ENCODE data around the gene SKIC8.
A peak's percentile ranks its signal among the peaks of the same experiment; 100 is the strongest.

The SKIC8 gene

DNA sequence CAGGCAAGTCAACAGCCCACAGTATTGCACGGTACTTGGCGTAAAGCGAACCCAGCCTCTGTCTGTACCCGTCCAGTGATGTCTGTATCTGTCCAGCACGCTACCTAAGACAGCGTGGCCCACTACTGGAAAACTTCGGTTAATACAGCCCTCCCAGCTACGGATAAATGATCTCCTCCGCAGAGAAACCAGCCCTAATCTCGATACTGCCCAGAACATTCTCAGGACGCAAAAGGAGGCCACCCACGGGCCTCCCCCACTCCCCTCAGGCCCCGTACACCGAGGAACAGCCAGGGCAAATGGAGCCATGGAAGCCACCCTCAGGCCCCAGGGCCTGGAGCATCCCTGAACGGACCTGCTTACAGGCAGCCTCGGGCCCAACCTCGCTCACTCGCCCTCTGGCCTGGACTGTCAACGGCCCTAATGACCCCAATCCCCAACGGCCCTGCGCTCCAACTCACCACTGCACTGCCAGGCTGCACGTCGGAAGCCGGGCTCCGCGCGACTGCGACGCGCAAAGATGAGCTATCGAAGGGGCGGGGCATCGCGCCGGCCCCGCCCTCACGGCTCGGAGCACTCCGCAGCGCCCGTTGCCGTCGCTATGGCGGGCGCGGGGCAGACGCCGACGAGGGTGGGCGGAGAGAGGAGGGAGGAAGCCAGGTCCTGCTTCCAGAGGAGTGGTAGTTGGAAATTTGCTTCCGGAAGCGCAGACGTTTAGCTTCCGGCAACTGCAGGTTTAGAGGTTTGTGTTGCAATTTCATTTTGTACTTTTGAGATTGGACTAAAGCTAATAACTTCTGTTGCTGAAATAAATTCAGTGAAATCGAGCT is at the start of gene SKIC8:
Gene SKIC8 (minus strand): TSS at position 509 of the 830 bp plus-strand sequence. CDS start 3,923 bp downstream, outside the sequence.
- DNase-seq (ENCODE audit: low spot score): peak; percentile 97

- DNase-seq (ENCODE audit: low spot score): no peak
Measured at GRCh38 chr15:78347586-78348543, 48.5 kb upstream of the SKIC8 start.

- DNase-seq (ENCODE audit: low spot score): no peak
Measured at GRCh38 chr15:78345396-78346125, 46.2 kb upstream of the SKIC8 start.

GRCh38 chr15:78343276-78344060 is 44.1 kb upstream of the SKIC8 start:
- DNase-seq (ENCODE audit: low spot score): no peak

DNA sequence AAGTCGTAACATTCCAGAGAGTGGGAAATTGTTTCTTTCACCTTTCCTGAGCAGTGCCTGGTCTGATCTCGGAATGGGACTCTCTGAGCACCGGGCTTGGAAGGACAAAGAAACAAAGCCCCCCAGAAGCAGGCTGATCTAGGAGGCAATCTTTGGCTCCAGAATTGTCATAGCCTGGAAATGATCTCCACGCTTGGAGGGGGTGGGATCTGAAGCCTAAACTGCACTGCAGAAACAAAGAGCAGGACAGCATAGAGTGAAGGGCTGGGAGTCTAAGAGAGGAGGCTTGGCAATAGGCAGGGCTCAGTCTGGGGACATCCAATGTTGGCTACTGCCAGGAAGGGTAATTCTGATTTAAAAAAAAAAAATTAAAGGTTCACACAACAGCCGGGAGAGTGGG is 42.6 kb upstream of the SKIC8 start:
- DNase-seq (ENCODE audit: low spot score): no peak

DNA sequence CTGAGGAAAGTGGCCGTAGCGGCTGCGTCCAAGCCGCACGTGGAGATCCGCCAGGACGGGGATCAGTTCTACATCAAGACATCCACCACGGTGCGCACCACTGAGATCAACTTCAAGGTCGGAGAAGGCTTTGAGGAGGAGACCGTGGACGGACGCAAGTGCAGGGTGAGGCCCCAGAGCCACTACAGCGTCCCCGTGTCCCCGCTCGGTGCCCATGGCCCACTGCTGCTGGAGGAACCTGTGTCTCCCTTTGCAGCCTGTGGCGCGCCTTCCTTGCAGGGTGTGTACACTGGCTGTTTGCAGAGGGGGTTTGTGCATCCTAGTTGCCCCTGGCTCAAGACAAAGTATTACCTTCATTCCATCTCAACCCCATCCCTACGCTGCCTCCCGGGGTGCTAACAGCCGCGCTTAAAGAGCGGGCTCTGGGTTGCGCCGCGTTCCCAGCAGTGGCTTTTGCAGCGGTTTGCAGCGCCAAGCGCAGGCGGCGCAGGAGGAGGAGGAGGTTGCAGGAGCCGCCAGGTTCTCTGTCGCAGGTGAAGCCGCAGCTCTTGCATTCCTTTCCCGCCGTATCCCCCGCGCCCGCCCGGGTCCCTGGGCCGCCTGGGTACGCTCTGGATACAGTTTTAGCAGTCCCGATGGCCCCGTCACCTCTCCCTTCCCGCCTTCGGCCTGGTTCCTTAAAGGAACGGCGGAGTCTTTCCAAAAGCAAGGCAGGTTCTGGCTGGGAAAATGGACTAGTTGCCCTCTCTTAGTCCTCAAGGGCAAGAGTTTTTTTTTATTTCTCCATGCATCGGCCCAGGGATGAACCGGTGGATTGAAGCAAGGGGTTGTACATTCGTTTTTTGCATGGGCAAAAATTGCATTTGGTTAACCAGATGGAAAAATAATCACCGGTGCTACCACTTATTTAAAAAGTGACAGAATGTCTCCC is 41.9 kb upstream of the SKIC8 start:
- DNase-seq (ENCODE audit: low spot score): no peak

- no peak for DNase-seq (ENCODE audit: low spot score)
Measured at GRCh38 chr15:78340231-78341056, 41.0 kb upstream of the SKIC8 start, which contains the start of gene CRABP1. Gene CRABP1 (plus strand): TSS chr15:78340353. CDS start chr15:78340429, 76 bp downstream.

- DNase-seq (ENCODE audit: low spot score): no peak
Measured at GRCh38 chr15:78339559-78339958, 40.1 kb upstream of the SKIC8 start.

DNA sequence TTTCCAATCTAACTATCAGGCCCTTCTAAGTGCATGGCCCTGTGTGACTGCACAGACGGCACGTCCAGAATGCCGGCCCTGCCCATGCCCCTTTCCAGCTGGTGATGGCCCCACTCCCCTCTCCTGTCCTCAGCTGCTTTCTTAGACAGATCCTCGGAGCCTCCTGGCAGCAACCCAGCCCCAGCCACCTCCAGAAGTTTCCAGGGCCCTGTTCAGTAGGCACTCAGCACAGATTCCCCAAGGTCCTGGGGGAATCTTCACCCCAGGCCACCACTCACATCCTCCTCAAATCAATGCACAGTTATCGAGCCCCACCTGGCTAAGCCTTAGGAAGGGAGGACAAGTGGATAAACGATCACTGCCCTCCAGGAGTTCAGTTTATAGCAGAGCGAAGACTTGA is 39.4 kb upstream of the SKIC8 start:
- DNase-seq (ENCODE audit: low spot score): no peak

- DNase-seq (ENCODE audit: low spot score): no peak
Measured at GRCh38 chr15:78335985-78336384, 36.6 kb upstream of the SKIC8 start.

- no peak for DNase-seq (ENCODE audit: low spot score)
Measured at GRCh38 chr15:78334845-78335244, 35.4 kb upstream of the SKIC8 start.

DNA sequence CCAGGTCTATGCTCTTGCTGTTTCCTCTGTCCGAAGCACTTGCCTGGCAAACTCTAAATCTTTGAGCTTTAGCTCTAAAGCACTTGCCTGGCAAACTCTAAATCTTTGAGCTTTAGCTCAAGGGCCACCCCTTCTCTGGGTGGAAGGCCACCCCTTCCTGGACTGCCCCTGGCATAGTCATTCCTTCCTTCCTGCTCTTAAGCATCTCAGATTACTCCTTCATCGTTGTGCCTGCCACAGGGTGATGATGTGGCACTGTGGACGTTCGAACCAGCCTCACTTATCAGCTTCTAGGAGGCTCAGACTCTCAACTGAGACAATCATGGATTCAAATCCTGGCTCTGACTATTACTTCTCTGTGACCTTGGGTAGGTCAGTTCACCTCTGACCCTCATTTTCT is 30.2 kb upstream of the SKIC8 start:
- DNase-seq (ENCODE audit: low spot score): no peak

GRCh38 chr15:78327466-78327865 is 28.1 kb upstream of the SKIC8 start:
- DNase-seq (ENCODE audit: low spot score): no peak

DNA sequence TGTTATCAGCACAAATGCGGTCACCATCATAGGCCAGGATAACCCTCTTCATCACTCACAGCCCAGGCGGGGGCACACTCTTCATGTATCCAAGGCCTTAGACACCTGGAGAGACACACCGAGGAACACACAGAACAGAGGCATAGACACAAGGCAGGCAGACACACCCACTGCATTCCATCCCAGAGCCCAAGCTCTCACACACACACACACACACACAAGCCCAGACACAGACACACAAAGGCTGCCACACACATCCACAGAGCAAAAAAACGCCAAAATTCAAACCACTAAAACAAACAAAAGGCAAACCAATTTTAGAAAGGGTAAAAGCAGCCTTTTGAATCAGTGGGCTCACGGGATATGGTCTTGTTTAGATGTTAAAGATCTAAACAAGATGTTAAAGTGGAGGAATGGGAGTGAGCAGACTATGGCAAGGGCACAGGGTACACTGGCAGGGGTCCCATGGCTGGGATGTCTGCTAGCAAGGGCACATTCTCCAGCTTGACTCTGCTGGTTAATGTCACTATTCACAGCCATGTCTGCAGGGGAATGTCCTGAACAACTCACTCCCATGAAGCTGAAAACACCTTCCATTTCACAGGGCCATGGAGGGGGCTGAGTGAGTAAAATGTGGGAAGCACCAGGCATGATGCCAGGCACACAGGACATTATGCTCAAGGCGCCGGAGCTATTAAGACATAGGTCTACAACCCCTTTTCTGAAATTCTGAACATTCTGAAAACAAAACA is 25.9 kb upstream of the SKIC8 start:
- no peak for DNase-seq (ENCODE audit: low spot score)

DNA sequence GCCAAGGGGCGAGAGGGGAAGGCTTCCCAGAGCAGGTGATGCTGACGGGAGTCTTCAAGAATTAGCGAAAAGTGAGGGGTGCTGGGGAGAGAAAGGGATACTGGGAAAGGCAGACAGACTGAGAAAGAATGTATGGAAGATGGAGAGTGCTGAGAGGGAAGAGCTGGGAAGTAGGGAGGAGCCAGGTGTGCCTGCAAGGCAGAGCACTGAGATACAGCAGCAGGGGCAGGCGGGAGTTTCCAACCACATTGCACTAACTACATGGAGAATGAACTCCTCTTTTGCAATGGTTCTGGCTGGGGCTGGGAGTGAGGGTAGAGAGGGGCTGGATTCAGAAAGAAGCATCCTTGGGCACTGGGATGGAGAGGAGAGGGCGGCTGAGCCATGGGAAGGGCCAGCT is 24.7 kb upstream of the SKIC8 start:
- no peak for DNase-seq (ENCODE audit: low spot score)

GRCh38 chr15:78323693-78324092 is 24.3 kb upstream of the SKIC8 start:
- DNase-seq (ENCODE audit: low spot score): no peak

GRCh38 chr15:78322724-78323521 is 23.5 kb upstream of the SKIC8 start:
- DNase-seq (ENCODE audit: low spot score): no peak

- no peak for DNase-seq (ENCODE audit: low spot score)
Measured at GRCh38 chr15:78322243-78322642, 22.8 kb upstream of the SKIC8 start.

All from AG08396 (cell line).